Tongue (tissue), 2 donors: ENCODE measurements around the gene SLC19A1. TPM values are rescaled to one million over a fixed set of nuclear protein-coding genes. Genes with fewer than 3 reads are reported as not detected.

Experiments used
- DNase-seq: peaks from one replicate; pipeline ENCODE4 v3.0.0-alpha.2; 2015
- total RNA-seq: library from RNA; depleted of rRNA; stranded (reverse); fragments of >200 nt; gene quantifications from one replicate; pipeline ENCODE4 v1.2.3, GENCODE V29; 2014

Gene SLC19A1
- total RNA-seq = 3.7 TPM

- DNase-seq = peak; percentile 82
Measured at GRCh38 chr21:45542242-45542666, at the start of gene SLC19A1. SLC19A1 (minus strand) TSS chr21:45542440; CDS start chr21:45537959, 4,481 bp downstream.

DNA sequence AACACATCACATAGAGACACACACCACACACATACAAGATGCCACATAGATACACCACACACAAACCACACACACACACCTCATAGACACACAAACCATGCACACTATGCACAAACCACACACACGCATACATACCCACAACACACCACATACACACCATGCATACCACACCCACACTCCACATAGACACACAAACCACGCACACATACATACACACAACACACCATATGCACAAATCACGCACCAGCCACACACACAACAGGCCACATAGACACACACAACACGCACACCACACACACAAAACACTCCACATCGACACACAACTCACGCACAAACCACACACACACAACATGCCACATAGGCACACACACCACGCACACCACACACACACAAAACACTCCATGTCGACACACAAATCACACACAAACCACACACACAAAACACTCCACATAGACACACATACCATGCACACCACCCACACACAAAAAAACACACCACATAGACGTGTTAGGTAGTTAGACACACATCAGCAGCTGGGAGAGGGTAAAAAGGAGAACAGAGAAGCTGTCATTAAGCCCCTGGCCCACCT, 49.5 kb upstream of the SLC19A1 start:
- DNase-seq = no peak

DNA sequence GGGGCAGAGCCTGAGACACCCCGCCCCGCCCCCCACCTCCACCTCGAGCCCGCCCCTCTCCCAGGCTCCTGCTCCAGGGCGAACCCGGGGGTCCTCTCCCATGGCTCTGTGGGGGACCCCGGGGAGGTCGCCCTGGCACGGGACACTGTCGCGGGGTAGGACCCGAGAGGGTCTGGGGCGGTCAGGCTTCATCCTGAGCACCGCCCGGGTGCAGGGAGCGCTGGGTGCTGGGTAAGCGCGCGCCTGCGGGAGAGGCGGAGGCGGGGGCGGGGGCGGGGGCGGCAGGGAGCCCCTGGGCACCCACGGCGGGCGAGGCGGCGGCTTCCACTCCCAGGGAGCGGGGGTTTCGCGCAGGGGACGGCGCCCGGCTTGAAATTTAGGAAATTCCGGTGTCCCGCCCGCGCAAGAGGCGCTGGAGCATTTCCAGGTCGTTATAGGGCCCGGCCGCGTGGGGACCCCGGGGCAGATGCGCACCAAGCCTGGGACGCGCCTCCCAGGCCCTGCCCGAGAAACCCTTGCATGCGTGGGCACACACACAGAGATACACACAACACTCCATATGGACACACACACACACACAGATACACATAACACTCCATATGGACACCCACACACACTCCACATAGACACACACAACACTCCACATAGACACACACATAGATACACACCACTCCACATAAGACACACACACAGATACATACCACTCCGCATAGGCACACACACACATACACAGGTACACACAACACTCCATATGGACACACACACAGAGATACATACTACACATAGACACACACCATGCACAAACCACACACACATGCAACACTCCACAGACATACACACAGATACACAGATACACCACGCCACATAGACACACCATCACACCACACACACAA, 48.7 kb upstream of the SLC19A1 start:
- no peak for DNase-seq

DNA sequence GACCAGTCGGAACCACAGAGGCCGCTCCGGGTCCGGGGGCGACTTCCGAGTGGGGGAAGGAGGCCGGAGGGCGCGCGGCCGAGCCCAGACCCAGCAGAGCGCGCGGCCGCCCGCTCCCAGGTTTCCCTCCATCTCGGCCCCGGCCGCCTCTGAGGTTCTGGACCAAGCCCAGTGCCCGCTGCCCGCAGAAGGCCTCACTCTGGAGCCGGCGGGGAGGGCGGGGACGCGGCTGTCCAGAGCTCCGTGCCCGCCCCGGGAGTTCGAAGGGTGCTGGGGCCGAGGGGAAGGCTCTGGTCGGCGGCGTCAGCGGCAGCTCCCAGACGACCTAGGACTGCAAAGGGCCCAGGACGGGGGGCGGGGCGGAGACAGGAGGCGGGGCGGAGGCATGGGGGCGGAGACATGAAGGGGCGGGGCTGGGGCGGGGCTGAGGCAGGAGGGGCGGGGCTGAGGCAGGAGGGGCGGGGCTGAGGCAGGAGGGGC, 48.0 kb upstream of the SLC19A1 start:
- no peak for DNase-seq

- no peak for DNase-seq
Measured at GRCh38 chr21:45589686-45590245, 47.5 kb upstream of the SLC19A1 start.

DNA sequence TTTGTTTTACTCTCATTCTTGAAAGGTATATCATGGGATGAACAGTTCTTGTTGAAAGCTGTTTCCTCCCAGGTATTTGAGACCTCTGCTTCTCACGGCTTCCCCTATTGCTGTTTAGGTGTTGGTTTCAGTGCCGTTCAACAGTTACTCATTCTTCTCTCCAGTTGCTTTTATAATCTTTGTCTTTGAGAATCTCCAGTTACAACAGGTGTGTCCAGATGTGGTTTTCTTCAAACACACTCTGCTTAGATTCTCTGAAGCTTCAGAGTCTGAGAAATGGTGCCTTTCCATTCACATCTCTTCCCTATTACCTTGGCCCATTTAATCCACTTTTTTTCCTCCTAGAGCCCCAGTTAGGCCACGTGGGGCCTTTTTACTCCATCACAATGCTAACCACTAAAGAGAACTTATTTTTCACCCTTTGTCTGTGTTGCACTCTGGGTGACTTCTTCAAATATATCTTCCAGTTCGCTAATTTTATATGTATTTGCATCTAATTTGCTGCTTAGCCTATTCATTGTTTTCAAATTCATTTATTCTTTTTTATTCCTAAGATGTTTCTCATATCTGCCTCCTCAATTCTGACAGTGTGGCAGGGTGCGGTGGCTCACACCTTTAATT, 46.7 kb upstream of the SLC19A1 start:
- DNase-seq = no peak

DNA sequence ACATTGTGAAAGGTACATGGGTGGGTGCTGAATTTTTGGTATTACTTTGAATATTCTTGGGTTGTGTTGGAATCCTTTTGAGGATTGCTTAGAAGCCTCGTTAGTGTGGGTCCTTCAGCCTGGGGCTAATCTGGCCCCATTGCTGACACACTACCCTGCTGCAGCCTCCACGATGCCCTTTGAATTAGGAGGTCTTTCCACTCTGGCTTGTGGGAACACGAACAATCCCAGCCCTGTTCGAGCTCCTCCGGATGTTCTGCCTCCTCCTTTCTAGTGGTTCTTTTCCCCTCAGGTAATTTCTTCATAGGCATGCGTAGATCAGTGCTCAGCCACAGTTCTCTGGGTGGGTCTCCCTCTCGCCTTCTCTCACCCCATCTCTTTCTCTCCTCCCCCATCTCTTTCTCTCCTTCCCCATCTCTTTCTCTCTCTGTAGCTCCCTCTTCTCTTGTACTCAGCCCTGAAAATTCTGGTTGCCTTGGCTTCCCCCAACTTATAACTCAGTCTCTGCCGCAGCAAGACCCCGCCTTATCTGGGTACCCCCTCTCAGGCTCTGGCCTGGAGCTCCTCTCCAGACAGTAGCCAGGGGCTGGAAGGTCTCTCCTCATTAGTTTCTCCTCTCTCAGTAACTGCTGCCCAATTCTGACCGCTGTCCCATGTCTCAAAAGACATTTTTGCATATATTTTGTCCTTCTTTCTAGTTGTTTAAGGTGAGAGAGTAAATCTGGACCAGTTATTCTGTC, 46.0 kb upstream of the SLC19A1 start:
- no peak for DNase-seq

DNA sequence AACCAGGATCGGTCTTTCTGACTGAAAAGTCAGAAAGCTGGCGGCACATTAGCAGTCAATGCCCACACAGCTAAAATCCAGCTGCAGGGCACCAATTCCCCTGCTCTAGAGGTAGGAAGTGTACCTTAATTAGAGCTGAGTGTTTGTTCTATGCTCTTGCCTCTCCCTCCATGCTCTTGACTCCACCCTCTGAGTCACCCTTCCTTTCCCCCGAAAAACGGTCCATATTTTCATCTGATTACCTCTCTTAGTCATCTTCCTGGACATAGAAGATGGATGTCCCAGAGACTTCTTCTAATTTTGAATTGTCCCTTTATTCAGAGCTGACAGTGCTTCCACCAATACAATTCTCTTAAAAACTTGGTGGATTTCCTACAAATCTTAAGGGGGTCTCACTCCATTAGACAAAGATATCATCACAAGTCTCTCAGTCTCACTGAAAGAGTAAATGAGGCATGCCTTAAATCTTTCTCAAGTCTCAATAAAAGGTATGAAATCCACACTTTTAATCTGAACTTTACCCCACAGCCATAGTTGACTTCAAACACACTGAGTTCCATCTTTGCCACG, 44.1 kb upstream of the SLC19A1 start:
- DNase-seq = no peak

DNA sequence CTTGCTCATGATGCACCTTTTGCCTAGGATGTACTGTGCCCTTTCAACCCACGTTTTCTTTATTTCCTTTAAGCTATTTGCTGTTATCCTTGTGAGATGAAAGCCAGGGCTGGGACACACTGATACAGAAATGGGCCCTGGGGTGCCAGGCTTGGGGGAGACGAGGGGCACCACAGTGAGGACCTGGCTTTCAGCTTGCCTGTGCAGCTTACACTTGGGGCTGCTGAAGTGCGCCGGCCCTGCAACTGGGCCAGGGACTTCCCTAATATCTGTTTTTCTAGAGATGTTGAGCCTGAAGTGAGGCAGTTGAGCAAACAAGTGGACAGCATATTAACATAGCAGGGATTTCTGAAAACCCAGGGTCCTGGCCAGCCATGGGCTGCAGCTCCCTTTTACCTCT, 42.5 kb upstream of the SLC19A1 start:
- no peak for DNase-seq

DNA sequence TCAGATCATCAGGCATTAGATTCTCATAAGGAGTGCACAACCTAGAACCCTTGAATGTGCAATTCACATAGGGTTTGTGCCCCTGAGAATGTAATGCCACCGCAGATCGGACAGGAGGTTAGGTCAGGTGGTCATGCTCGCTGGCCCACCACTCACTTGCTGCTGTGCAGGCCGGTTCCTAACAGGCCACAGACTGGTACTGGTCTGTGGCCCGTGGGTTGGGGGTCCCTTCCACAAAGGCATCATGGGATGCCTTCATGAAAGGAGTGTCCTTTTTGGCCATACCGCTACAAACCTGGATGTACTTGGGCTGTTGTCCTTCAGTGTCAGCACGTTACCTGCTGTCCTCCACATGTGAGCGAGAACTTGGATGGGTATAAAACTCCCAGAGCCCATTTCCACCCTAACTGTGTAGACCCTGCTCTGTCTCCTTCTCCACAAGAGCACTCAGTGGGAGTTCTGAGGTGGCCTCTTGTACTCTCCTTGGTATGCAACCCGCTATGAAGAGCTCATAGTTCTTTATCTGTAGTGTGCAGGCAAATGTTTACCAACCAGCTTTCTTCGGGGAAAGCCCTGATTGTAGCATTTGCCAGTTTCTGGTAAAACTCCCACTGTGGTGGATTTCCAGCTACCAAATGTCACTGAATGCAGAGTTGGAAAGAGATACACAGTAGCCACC, 41.7 kb upstream of the SLC19A1 start:
- no peak for DNase-seq

DNA sequence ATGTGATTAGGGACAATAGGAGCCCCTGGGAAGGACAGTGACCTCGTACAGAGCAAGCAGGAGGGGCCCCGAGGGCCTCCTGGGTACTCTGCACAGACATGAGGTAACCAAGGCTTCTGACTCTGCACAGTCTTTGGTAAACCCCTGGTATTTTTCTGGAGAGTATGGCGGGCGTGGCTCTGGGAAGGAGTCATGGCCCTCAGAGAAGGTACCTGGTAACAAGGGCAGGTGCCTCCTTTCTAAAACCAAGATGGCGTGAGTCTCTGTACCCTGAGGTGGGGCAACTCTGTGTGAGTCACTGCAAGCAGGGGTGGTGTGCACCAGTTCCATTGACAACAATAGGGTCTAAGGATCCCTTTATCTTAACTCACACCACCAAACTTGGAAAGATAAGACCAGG, 39.9 kb upstream of the SLC19A1 start:
- DNase-seq = no peak

- no peak for DNase-seq
Measured at GRCh38 chr21:45581322-45581712, 39.1 kb upstream of the SLC19A1 start.

GRCh38 chr21:45580576-45581321, 38.5 kb upstream of the SLC19A1 start:
- DNase-seq = peak; percentile 57

- DNase-seq = peak; percentile 66
Measured at GRCh38 chr21:45580181-45580575, 37.9 kb upstream of the SLC19A1 start.

DNA sequence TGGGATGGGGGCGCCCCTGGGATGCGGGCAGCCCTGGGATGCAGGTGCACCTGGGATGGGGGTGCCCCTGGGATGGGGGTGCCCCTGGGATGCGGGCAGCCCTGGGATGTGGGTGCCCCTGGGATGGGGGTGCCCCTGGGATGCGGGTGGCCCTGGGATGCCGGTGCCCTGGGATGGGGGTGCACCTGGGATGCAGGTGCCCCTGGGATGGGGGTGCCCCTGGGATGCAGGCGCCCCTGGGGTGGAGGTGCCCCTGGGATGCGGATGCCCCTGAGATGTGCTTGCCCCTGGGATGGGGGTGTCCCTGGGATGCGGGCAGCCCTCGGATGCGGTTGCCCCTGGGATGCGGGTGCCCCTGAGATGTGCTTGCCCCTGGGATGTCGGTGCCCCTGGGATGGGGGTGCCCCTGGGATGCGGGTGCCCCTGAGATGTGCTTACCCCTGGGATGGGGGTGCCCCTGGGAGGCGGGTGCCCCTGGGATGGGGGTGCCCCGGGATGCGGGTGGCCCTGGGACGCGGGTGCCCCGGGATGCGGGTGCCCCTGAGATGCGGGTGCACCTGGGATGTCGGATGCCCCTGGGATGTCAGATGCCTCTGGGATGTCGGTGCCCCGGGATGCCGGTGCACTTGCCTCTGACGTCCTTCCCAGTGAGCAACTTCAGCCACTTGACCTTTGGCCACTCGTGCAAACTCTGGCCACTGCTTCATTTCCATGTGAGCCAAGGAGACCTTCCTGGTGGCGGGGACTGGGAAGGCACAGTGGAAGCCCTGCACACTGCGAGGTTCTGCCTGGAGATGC, 37.3 kb upstream of the SLC19A1 start:
- DNase-seq = no peak

DNA sequence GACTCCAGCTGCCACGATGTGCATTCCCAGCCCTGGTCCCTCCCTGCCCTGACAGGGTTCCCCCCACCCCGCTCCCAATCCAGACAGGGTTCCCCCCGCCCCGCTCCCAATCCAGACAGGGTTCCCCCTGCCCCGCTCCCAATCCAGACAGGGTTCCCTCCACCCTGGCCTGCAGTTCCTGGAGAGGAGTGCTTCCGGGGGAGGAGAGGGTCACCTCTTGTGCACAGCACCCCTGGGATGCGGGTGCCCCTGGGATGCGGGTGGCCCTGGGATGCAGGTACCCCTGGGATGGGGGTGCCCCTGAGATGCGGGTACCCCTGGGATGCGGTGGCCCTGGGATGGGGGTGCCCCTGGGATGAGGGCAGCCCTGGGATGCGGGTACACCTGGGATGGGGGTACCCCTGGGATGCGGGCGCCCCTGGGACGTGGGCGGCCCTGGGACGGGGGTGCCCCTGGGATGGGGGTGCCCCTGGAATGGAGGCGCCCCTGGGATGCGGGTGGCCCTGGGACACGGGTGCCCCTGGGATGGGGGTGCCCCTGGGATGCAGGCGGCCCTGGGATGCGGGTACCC, 36.7 kb upstream of the SLC19A1 start:
- no peak for DNase-seq

DNA sequence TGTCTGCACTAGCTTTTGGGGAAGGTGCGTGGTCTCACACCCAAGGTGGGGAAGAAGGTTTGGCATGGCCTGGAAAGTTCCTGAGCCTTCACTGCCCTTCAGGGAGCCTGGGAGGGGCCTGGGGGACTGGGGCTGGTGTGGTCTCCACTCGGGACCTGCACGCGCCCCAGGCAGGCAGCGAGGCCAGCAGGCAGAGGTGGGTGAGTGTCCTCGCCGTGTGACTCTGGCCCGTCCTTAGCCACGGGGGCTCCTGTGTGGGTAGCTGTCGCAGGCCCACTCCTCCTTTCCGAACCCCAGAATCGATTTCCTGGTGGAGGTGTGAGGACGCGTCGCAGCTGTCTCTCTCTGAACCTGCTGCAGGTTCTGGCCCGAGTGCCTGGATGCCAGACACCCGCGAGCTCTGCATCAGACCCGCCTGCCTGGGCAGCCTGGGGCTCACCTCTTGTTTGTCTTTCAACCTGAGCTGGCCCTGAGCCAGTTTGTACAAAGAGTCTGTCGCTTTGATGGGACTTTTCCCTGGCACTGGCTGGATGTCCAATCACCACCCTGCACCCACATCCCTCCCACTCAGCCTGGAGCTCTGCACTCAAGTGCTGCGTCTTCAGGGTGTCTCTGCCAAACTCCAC, 36.0 kb upstream of the SLC19A1 start:
- DNase-seq = peak; percentile 23

DNA sequence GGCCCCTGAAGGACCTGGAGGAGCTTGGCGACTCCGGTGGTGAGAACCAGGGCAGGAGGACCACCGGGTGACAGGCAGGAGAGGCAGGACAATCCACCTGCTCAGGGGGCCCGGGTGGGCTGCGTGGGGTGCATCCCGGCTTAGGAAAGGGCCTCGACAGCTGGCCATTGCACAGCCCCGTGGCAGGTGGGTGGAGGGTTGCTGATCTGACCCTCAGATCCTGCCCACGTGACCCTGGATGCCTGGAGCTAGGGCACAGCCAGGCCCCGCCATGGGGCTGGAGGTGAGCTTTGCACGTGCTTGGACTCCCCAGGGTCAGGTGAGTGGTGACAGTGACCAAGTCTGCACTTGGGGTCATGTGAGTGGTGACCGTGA, 35.5 kb upstream of the SLC19A1 start:
- no peak for DNase-seq
